ENCODE data around the gene CGNL1.
A peak's percentile ranks its signal among the peaks of the same experiment; 100 is the strongest.

The CGNL1 gene

GRCh38 chr15:57589754-57590153 is 213.4 kb downstream of the CGNL1 start:
- Histone ChIP-seq H3K9ac (ENCODE audit: low read depth, low read length, poor library complexity) (no peak overlapping the region), H2BK5ac (ENCODE audit: low read length) (no peak overlapping the region), H3K36me3 (replicated peaks in 1 of 2; ENCODE audit: control insufficient read depth in 2 of 2, insufficient read depth in 2 of 2, low read length in 2 of 2) (no peaks in the 10 kb centered on the region), H3K4me3 (ENCODE audit: low read length in 2 of 2) (no peak overlapping the region), H3K14ac (ENCODE audit: low read length) (no peak overlapping the region), H3K4ac (ENCODE audit: low read length) (no peak overlapping the region), H3K4me2 (ENCODE audit: insufficient read depth, low read length, poor library complexity, severe bottlenecking) (no peak overlapping the region), H2BK15ac (ENCODE audit: low read length) (no peak overlapping the region), H3K9me3 (replicated peaks in 1 of 2; ENCODE audit: control insufficient read depth in 2 of 2, insufficient read depth in 1 of 2, low read depth in 1 of 2, low read length in 2 of 2) (no peaks in the 10 kb centered on the region), H3K27me3 (ENCODE audit: control insufficient read depth in 3 of 3, insufficient read depth in 3 of 3, low read depth in 1 of 3, low read length in 3 of 3) (peaks cover 0 to 86% (median 20%) of the 10 kb centered on the region in 3 experiments), H4K8ac (ENCODE audit: low read depth, low read length) (no peak overlapping the region), H3K18ac (ENCODE audit: low read length) (no peak overlapping the region), H2AK5ac (ENCODE audit: low read depth, low read length) (no peak overlapping the region), H3K27ac (replicated peaks; ENCODE audit: low read length) (no peak overlapping the region), H4K91ac (ENCODE audit: low read depth, low read length, poor library complexity) (no peak overlapping the region), H3K4me1 (ENCODE audit: control insufficient read depth in 2 of 2, insufficient read depth in 1 of 2, low read depth in 1 of 2, low read length in 2 of 2) (peaks cover 0 to 3% of the 10 kb centered on the region in 2 donors), H2AFZ (ENCODE audit: low read length) (no peak overlapping the region), H3K79me1 (ENCODE audit: low read depth, low read length) (no peaks in the 10 kb centered on the region), H2BK12ac (ENCODE audit: low read length) (no peak overlapping the region), H3K23ac (ENCODE audit: low read depth, low read length, poor library complexity) (no peak overlapping the region), H2BK120ac (ENCODE audit: low read depth, low read length) (no peak overlapping the region)
- WGBS, 2 donors (ENCODE audit: extremely low coverage in 2 of 2, insufficient read length in 2 of 2, insufficient replicate concordance in 1 of 2): no CpG with 5 or more reads among the region's 2 CpGs
- DNase-seq (ENCODE audit: low spot score): no peak

DNA sequence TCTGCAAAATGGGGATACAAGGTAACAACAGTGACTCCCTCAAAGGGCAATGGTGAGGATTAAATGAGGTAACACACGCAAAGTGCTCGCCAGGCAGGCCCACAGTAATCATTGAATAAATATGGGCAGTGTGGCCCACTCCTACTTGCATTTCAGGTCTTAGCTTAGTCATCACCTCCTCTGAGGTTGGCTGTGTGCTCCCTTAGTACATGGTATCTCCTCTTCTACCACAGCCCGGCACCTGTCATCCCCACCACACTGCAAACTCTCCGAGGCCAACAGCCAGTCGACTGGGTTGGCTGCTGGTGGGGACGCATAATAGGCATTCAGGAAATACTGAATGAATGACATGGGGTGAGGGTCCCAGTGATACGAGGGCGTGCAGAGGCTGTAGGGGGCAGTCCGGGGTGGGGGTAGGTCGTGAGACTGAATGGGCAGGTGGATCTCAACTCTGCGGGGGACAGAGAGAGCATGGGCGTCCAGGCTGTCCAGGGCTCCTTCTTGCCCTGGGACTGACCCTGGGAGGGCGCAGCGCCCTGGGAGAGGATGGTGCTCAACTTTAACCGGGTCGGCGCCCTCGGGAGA is 215.0 kb downstream of the CGNL1 start:
- no peak for DNase-seq (ENCODE audit: low spot score)
- H3K18ac ChIP-seq (ENCODE audit: low read length): peak overlapping the region; percentile 67
- H3K27ac ChIP-seq (replicated peaks; ENCODE audit: low read length): no peak overlapping the region

DNA sequence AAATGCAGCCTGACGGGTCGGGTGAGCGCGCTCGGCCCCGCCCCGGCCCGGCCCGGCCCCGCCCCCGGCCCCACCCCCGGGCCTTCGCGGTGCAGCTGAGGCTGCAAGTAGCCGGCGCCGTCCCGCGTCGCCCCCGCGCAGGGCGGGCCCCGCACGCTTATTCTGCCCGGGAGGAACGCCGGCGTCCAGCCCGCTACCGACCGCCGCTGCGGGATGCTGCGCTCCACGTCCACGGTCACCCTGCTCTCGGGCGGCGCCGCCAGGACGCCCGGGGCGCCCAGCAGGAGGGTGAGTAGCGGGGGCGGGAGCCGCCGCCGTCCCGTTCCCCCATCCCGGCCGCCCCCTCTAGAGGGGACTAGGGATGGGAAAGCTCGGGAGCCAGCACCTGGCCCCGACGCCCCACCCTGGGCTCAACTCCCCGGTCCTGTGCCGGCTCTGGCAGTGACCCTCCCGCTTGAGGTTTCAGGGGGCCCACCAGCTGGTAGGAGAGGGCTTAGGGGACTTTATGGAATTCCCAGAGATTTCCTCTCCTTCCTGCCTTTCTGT is 215.6 kb downstream of the CGNL1 start, which contains the start of gene MYZAP:
TSS of gene MYZAP (plus strand) at position 83 of the 546 bp plus-strand sequence. CDS start at position 214, 131 bp downstream.
- H3K9ac ChIP-seq (ENCODE audit: low read depth, low read length, poor library complexity): peak within 1 kb of the TSS; percentile 73
- peak within 1 kb of the TSS; percentile 38 for H3K23ac ChIP-seq (ENCODE audit: low read depth, low read length, poor library complexity)
- no peaks in the 10 kb centered on the region for H3K79me1 ChIP-seq (ENCODE audit: low read depth, low read length)
- peak within 1 kb of the TSS; percentile 92 for H3K4me2 ChIP-seq (ENCODE audit: insufficient read depth, low read length, poor library complexity, severe bottlenecking)
- no peak within 1 kb of the TSS for H2BK12ac ChIP-seq (ENCODE audit: low read length)
- H2AK5ac ChIP-seq (ENCODE audit: low read depth, low read length): no peak within 1 kb of the TSS
- peak within 1 kb of the TSS; percentile 67 for H3K18ac ChIP-seq (ENCODE audit: low read length)
- H2BK120ac ChIP-seq (ENCODE audit: low read depth, low read length): no peak within 1 kb of the TSS
- H4K91ac ChIP-seq (ENCODE audit: low read depth, low read length, poor library complexity): no peak within 1 kb of the TSS
- H3K27ac ChIP-seq (replicated peaks; ENCODE audit: low read length): no peak within 1 kb of the TSS
- H3K27me3 ChIP-seq (ENCODE audit: control insufficient read depth in 3 of 3, insufficient read depth in 3 of 3, low read depth in 1 of 3, low read length in 3 of 3): peaks cover 0 to 94% (median 20%) of the 10 kb centered on the region in 3 experiments
- no CpG with 5 or more reads among the region's 58 CpGs for WGBS, 2 donors (ENCODE audit: extremely low coverage in 2 of 2, insufficient read length in 2 of 2, insufficient replicate concordance in 1 of 2)
- no peak within 1 kb of the TSS for H2BK15ac ChIP-seq (ENCODE audit: low read length)
- H3K9me3 ChIP-seq (replicated peaks in 1 of 2; ENCODE audit: control insufficient read depth in 2 of 2, insufficient read depth in 1 of 2, low read depth in 1 of 2, low read length in 2 of 2): no peaks in the 10 kb centered on the region
- peak; percentile 36 for DNase-seq (ENCODE audit: low spot score)
- peak within 1 kb of the TSS; percentile 76 for H2AFZ ChIP-seq (ENCODE audit: low read length)
- peaks cover 0 to 3% of the 10 kb centered on the region in 2 donors for H3K4me1 ChIP-seq (ENCODE audit: control insufficient read depth in 2 of 2, insufficient read depth in 1 of 2, low read depth in 1 of 2, low read length in 2 of 2)
- H3K14ac ChIP-seq (ENCODE audit: low read length): peak within 1 kb of the TSS; percentile 11
- H3K4me3 ChIP-seq (ENCODE audit: low read length in 2 of 2): peak within 1 kb of the TSS; percentile 16 to 89
- no peak within 1 kb of the TSS for H4K8ac ChIP-seq (ENCODE audit: low read depth, low read length)
- H2BK5ac ChIP-seq (ENCODE audit: low read length): no peak within 1 kb of the TSS
- H3K4ac ChIP-seq (ENCODE audit: low read length): no peak within 1 kb of the TSS
- no peaks in the 10 kb centered on the region for H3K36me3 ChIP-seq (replicated peaks in 1 of 2; ENCODE audit: control insufficient read depth in 2 of 2, insufficient read depth in 2 of 2, low read length in 2 of 2)

More for the DNA sequence above, 215.0 kb downstream of the CGNL1 start:
- H3K23ac ChIP-seq (ENCODE audit: low read depth, low read length, poor library complexity): peak overlapping the region; percentile 38
- H3K4me1 ChIP-seq (ENCODE audit: control insufficient read depth in 2 of 2, insufficient read depth in 1 of 2, low read depth in 1 of 2, low read length in 2 of 2): peaks cover 0 to 3% of the 10 kb centered on the region in 2 donors
- H2AK5ac ChIP-seq (ENCODE audit: low read depth, low read length): no peak overlapping the region
- no peak overlapping the region for H4K91ac ChIP-seq (ENCODE audit: low read depth, low read length, poor library complexity)
- H3K4me2 ChIP-seq (ENCODE audit: insufficient read depth, low read length, poor library complexity, severe bottlenecking): peak overlapping the region; percentile 92
- H3K9ac ChIP-seq (ENCODE audit: low read depth, low read length, poor library complexity): peak overlapping the region; percentile 73
- H2AFZ ChIP-seq (ENCODE audit: low read length): peak overlapping the region; percentile 76
- H3K36me3 ChIP-seq (replicated peaks in 1 of 2; ENCODE audit: control insufficient read depth in 2 of 2, insufficient read depth in 2 of 2, low read length in 2 of 2): no peaks in the 10 kb centered on the region
- peak overlapping the region; percentile 11 to 80 for H3K4me3 ChIP-seq (ENCODE audit: low read length in 2 of 2)
- no peak overlapping the region for H2BK5ac ChIP-seq (ENCODE audit: low read length)
- no peak overlapping the region for H2BK120ac ChIP-seq (ENCODE audit: low read depth, low read length)
- no peaks in the 10 kb centered on the region for H3K79me1 ChIP-seq (ENCODE audit: low read depth, low read length)
- H2BK15ac ChIP-seq (ENCODE audit: low read length): no peak overlapping the region
- WGBS, 2 donors (ENCODE audit: extremely low coverage in 2 of 2, insufficient read length in 2 of 2, insufficient replicate concordance in 1 of 2): no CpG with 5 or more reads among the region's 18 CpGs
- no peak overlapping the region for H2BK12ac ChIP-seq (ENCODE audit: low read length)
- H3K9me3 ChIP-seq (replicated peaks in 1 of 2; ENCODE audit: control insufficient read depth in 2 of 2, insufficient read depth in 1 of 2, low read depth in 1 of 2, low read length in 2 of 2): no peaks in the 10 kb centered on the region
- H3K4ac ChIP-seq (ENCODE audit: low read length): no peak overlapping the region
- H3K14ac ChIP-seq (ENCODE audit: low read length): peak overlapping the region; percentile 11
- H3K27me3 ChIP-seq (ENCODE audit: control insufficient read depth in 3 of 3, insufficient read depth in 3 of 3, low read depth in 1 of 3, low read length in 3 of 3): peaks cover 0 to 91% (median 20%) of the 10 kb centered on the region in 3 experiments
- H4K8ac ChIP-seq (ENCODE audit: low read depth, low read length): no peak overlapping the region

GRCh38 chr15:57592426-57592825 is 216.1 kb downstream of the CGNL1 start:
- no peak overlapping the region for H3K18ac ChIP-seq (ENCODE audit: low read length)
- H4K91ac ChIP-seq (ENCODE audit: low read depth, low read length, poor library complexity): no peak overlapping the region
- no peaks in the 10 kb centered on the region for H3K9me3 ChIP-seq (replicated peaks in 1 of 2; ENCODE audit: control insufficient read depth in 2 of 2, insufficient read depth in 1 of 2, low read depth in 1 of 2, low read length in 2 of 2)
- no peak overlapping the region for H3K14ac ChIP-seq (ENCODE audit: low read length)
- no peak for DNase-seq (ENCODE audit: low spot score)
- H3K4me3 ChIP-seq (ENCODE audit: low read length in 2 of 2): no peak overlapping the region
- H2BK120ac ChIP-seq (ENCODE audit: low read depth, low read length): no peak overlapping the region
- H3K4ac ChIP-seq (ENCODE audit: low read length): no peak overlapping the region
- peaks cover 0 to 95% (median 20%) of the 10 kb centered on the region in 3 experiments for H3K27me3 ChIP-seq (ENCODE audit: control insufficient read depth in 3 of 3, insufficient read depth in 3 of 3, low read depth in 1 of 3, low read length in 3 of 3)
- H3K23ac ChIP-seq (ENCODE audit: low read depth, low read length, poor library complexity): no peak overlapping the region
- no peak overlapping the region for H2BK5ac ChIP-seq (ENCODE audit: low read length)
- H2BK12ac ChIP-seq (ENCODE audit: low read length): no peak overlapping the region
- H2AFZ ChIP-seq (ENCODE audit: low read length): peak overlapping the region; percentile 76
- no peak overlapping the region for H2AK5ac ChIP-seq (ENCODE audit: low read depth, low read length)
- H2BK15ac ChIP-seq (ENCODE audit: low read length): no peak overlapping the region
- no peaks in the 10 kb centered on the region for H3K36me3 ChIP-seq (replicated peaks in 1 of 2; ENCODE audit: control insufficient read depth in 2 of 2, insufficient read depth in 2 of 2, low read length in 2 of 2)
- H3K4me2 ChIP-seq (ENCODE audit: insufficient read depth, low read length, poor library complexity, severe bottlenecking): no peak overlapping the region
- no peak overlapping the region for H3K9ac ChIP-seq (ENCODE audit: low read depth, low read length, poor library complexity)
- no peaks in the 10 kb centered on the region for H3K79me1 ChIP-seq (ENCODE audit: low read depth, low read length)
- H3K4me1 ChIP-seq (ENCODE audit: control insufficient read depth in 2 of 2, insufficient read depth in 1 of 2, low read depth in 1 of 2, low read length in 2 of 2): peaks cover 0 to 3% of the 10 kb centered on the region in 2 donors
- no peak overlapping the region for H3K27ac ChIP-seq (replicated peaks; ENCODE audit: low read length)
- H4K8ac ChIP-seq (ENCODE audit: low read depth, low read length): no peak overlapping the region
- no CpG with 5 or more reads among the region's 5 CpGs for WGBS, 2 donors (ENCODE audit: extremely low coverage in 2 of 2, insufficient read length in 2 of 2, insufficient replicate concordance in 1 of 2)
